GM10266 (cell line): ENCODE results near the gene CCNK.

Source experiments
- DNase-seq: peaks from one replicate; pipeline ENCODE4 v3.0.0; 2012; ENCODE audit errors: extremely low spot score
- CTCF ChIP-seq: IDR thresholded peaks from 2 replicates; pipeline ENCODE4 v1.5.1; 2012; ENCODE audit warnings: mild to moderate bottlenecking, low read depth; ENCODE audit not compliant: control insufficient read depth, insufficient read depth; ENCODE audit errors: missing control alignments

CCNK gene

GRCh38 chr14:99546234-99546879 lies 65.1 kb downstream of the CCNK start:
- DNase-seq, result no peak
- TF ChIP-seq CTCF, result no peak

DNA sequence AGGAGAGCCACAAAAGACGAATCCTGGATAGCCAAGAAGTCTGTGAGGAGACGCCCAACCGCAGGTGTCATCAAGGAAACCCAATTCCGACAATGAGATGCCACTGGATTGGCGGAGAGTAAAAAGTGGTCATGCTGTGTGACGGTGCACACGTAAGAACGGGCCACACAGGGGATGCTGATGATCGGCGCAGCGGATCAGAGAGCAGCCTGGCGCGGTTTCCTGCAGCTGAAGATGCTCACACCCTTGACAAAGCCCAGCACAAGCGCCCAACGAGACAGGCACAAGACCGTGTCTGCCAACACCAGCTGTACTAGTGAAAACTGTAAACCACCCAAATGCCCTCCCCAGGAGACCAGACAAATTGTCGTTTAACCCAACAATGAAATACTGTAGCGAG lies 67.0 kb downstream of the CCNK start:
- TF ChIP-seq CTCF, result no peak
- DNase-seq, result no peak

DNA sequence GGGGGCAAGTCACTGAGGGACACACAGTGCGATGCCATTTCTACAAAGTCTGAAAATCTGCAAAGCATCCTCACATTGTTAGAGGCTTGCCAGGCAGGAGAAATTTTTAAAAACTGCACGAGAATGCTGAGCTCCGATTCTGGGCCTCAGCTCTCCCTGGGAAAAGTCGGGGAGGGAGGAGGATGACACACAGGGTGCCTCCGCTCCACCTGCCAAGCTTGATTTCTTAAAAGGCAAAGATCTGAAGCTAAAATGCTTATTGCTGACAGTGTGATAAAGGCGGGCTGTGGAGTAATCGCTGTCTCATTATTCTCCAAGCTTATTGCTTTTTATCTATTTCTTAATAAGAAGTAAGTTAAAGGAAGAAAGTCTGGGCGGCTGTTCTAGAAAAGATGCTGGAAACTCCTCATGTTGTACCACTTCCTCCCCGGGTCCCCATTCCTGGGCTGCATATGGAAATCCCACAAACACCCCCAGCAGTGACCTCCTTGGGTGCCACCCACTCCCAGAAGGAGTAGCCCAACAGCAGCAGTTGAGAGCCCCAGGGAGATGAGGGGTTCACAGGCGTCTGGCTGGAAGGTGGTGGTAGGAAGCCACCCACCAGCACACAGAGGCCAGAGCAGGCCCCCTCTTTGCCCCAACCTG lies 67.8 kb downstream of the CCNK start:
- no peak for DNase-seq
- TF ChIP-seq CTCF, result no peak

GRCh38 chr14:99549684-99550083 lies 68.5 kb downstream of the CCNK start:
- no peak for TF ChIP-seq CTCF
- no peak for DNase-seq

DNA sequence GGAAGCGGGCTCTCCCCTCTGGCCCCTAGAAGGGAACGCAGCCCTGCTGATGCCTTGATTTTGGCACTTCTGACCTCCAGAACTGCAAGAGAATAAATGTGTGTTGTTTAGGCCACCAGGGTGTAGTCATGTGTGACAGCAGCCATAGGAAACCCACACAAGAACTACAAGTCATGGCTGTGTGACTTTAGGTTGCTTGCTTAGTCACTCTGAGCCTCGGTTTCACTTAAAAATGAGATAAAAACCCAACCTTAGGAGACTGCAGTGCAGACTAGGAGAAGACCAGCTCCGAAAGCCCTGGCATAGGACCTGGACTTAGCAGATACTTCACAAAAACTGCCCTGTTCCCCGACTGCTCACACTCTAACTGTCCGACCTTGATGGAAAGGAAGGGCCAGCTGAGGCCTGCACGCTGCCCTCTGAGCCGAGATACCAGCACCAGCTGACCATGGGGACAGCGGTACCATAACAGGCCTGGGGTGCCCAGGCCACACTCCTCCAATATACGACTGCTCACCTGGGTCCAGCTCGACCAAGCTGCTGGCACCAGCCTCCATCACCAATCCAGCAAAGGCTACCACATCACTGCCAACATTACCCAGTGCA lies 69.3 kb downstream of the CCNK start:
- no peak for TF ChIP-seq CTCF
- no peak for DNase-seq

GRCh38 chr14:99551034-99551922 lies 70.1 kb downstream of the CCNK start:
- DNase-seq, result no peak
- no peak for TF ChIP-seq CTCF

DNA sequence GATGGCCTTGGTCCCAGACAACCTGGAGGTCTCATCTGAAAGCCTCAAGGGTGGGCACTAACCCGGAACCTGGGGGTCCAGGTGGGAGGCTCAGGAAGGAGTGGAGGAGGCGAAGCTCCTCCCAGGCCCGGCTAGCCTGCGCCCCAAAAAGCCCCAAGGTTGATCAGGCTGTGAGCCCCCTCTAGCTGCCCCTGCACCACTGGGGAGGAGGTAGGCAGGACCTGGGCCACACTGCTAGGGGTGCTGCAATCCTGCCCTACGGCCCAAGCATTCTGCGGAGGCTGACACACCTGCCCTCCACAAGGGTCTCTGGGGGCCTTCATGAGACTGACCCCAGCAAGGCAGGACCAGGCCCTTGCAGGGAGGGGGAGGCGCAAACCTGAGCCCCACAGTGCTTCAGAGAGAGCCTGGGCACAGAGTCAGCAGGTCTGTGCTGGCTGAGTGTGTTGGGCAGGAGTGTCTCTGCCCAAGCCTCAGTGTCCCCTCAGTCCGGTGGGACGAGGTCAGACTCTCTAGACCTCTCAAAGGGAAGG lies 70.9 kb downstream of the CCNK start:
- DNase-seq, result no peak
- no peak for TF ChIP-seq CTCF
